ENCODE results near the gene PHOX2A. TPM values are rescaled to one million over a fixed set of nuclear protein-coding genes. Genes with fewer than 3 reads are reported as not detected.

The PHOX2A gene
- polyA plus RNA-seq, 3 donors, result not detected

DNA sequence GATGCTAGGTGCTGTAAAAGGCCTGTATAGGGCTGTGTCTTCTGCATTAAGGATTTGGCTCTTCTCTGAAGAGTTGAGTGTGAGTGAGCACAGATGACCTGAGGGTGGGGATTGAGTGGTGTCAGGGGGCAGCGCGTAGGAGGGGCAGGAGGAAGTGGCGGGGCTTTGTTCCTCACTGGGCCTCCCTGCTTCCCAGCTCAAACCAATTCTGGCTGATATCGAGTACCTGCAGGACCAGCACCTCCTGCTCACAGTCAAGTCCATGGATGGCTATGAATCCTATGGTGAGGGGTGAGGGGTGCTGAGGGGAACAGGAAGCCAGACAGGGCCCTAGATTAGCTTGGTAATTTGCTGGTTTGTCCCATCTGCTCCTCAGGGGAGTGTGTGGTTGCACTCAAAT, 9.1 kb downstream of the PHOX2A start:
- H3K4me3 ChIP-seq (replicated peaks in 1 of 3; ENCODE audit: low read depth in 2 of 3, low read length in 3 of 3), result no peak overlapping the region
- H4K20me1 ChIP-seq (ENCODE audit: insufficient read depth, low read length), result peaks cover 96% of the 10 kb centered on the region
- H3K36me3 ChIP-seq (replicated peaks in 1 of 2; ENCODE audit: control insufficient read depth in 1 of 2, insufficient read depth in 2 of 2, low read length in 2 of 2), result peaks cover 82 to 89% of the 10 kb centered on the region in 2 donors
- H3K79me2 ChIP-seq (ENCODE audit: insufficient read depth, low read length), result no peaks in the 10 kb centered on the region
- Mint-ChIP-seq H3K4me3 (no peak overlapping the region), H3K36me3 (peaks cover 82 to 90% of the 10 kb centered on the region in 2 donors), H3K4me1 (peaks cover 35% of the 10 kb centered on the region), H3K27me3 (ENCODE audit: low read depth in 3 of 3) (peaks cover 16 to 20% (median 17%) of the 10 kb centered on the region in 3 donors), H3K27ac (peak overlapping the region in 2 of 7 donors; percentile 25 to 69), H3K9me3 (peaks cover 0 to 7% (median 0%) of the 10 kb centered on the region in 7 donors)
- intact Hi-C loops (cut with micrococcal nuclease), result no loop called here
- no peak overlapping the region for H3K4me2 ChIP-seq (replicated peaks; ENCODE audit: extremely low read depth, low read length, poor library complexity, severe bottlenecking)
- peaks cover 15 to 19% of the 10 kb centered on the region in 2 donors for H3K4me1 ChIP-seq (ENCODE audit: control insufficient read depth in 1 of 2, insufficient read depth in 2 of 2, low read length in 2 of 2)
- no peak overlapping the region for H3K27ac ChIP-seq (ENCODE audit: low read depth in 1 of 2, low read length in 2 of 2)
- H2AFZ ChIP-seq (ENCODE audit: insufficient read depth, low read depth, low read length, poor library complexity, severe bottlenecking), result no peak overlapping the region
- WGBS (ENCODE audit: insufficient coverage), result 76% methylated on average over 4 of the region's 4 CpGs
- no peak overlapping the region for H3K9ac ChIP-seq (ENCODE audit: insufficient read depth, low read length, poor library complexity, severe bottlenecking)
- no peak for TF ChIP-seq CTCF (IDR thresholded peaks at IDR 0.05)
- peaks cover 0 to 15% of the 10 kb centered on the region in 2 donors for H3K27me3 ChIP-seq (ENCODE audit: control insufficient read depth in 2 of 2, insufficient read depth in 2 of 2, low read length in 2 of 2)
- no peak for DNase-seq
- no peaks in the 10 kb centered on the region for H3K9me3 ChIP-seq (replicated peaks in 1 of 2; ENCODE audit: control insufficient read depth in 1 of 2, insufficient read depth in 1 of 2, low read length in 2 of 2)

DNA sequence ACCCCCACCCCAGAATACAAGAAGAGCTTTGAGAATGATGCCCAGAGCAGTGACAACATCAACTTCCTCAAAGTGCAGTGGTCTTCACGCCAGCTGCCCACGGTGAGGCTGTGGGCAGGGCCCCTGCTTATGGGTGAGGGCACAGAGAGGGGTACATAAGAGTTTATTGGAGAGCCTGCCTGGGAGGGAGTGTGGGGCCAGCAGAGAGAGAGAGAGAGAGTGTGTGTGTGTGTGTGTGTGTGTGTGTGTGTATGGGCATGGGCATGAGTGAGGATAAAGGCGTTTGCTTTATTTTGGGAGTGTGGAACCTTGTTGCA, 9.5 kb downstream of the PHOX2A start:
- Histone ChIP-seq H3K9me3 (replicated peaks in 1 of 2; ENCODE audit: control insufficient read depth in 1 of 2, insufficient read depth in 1 of 2, low read length in 2 of 2) (no peaks in the 10 kb centered on the region), H4K20me1 (ENCODE audit: insufficient read depth, low read length) (peaks cover 100% of the 10 kb centered on the region), H2AFZ (ENCODE audit: insufficient read depth, low read depth, low read length, poor library complexity, severe bottlenecking) (no peak overlapping the region), H3K4me3 (replicated peaks in 1 of 3; ENCODE audit: low read depth in 2 of 3, low read length in 3 of 3) (no peak overlapping the region), H3K4me1 (ENCODE audit: control insufficient read depth in 1 of 2, insufficient read depth in 2 of 2, low read length in 2 of 2) (peaks cover 13 to 14% of the 10 kb centered on the region in 2 donors), H3K79me2 (ENCODE audit: insufficient read depth, low read length) (no peaks in the 10 kb centered on the region), H3K4me2 (replicated peaks; ENCODE audit: extremely low read depth, low read length, poor library complexity, severe bottlenecking) (no peak overlapping the region), H3K27ac (ENCODE audit: low read depth in 1 of 2, low read length in 2 of 2) (peak overlapping the region in 1 of 2 donors; percentile 21), H3K9ac (ENCODE audit: insufficient read depth, low read length, poor library complexity, severe bottlenecking) (no peak overlapping the region), H3K27me3 (ENCODE audit: control insufficient read depth in 2 of 2, insufficient read depth in 2 of 2, low read length in 2 of 2) (peaks cover 0 to 13% of the 10 kb centered on the region in 2 donors), H3K36me3 (replicated peaks in 1 of 2; ENCODE audit: control insufficient read depth in 1 of 2, insufficient read depth in 2 of 2, low read length in 2 of 2) (peaks cover 87 to 93% of the 10 kb centered on the region in 2 donors)
- intact Hi-C loops (cut with micrococcal nuclease), result no loop called here
- WGBS (ENCODE audit: insufficient coverage), result 34% methylated on average over 3 of the region's 3 CpGs
- H3K9me3 Mint-ChIP-seq, result peaks cover 0 to 7% (median 0%) of the 10 kb centered on the region in 7 donors
- peaks cover 87 to 94% of the 10 kb centered on the region in 2 donors for H3K36me3 Mint-ChIP-seq
- H3K27ac Mint-ChIP-seq, result peak overlapping the region in 5 of 7 donors; percentile 5 to 74 (median 65)
- no peak overlapping the region for H3K4me3 Mint-ChIP-seq
- peaks cover 15 to 19% (median 15%) of the 10 kb centered on the region in 3 donors for H3K27me3 Mint-ChIP-seq (ENCODE audit: low read depth in 3 of 3)
- H3K4me1 Mint-ChIP-seq, result peaks cover 33% of the 10 kb centered on the region
- TF ChIP-seq CTCF (IDR thresholded peaks at IDR 0.05), result no peak
- no peak for DNase-seq
